ENCODE data around the gene PRPF6. TPM values are rescaled to one million over a fixed set of nuclear protein-coding genes. Genes with fewer than 3 reads are reported as not detected.

Gene PRPF6
- polyA plus RNA-seq, 2 of the 4 experiments (the other 2 are of a cell fraction): 42.8 to 47.2 TPM

DNA sequence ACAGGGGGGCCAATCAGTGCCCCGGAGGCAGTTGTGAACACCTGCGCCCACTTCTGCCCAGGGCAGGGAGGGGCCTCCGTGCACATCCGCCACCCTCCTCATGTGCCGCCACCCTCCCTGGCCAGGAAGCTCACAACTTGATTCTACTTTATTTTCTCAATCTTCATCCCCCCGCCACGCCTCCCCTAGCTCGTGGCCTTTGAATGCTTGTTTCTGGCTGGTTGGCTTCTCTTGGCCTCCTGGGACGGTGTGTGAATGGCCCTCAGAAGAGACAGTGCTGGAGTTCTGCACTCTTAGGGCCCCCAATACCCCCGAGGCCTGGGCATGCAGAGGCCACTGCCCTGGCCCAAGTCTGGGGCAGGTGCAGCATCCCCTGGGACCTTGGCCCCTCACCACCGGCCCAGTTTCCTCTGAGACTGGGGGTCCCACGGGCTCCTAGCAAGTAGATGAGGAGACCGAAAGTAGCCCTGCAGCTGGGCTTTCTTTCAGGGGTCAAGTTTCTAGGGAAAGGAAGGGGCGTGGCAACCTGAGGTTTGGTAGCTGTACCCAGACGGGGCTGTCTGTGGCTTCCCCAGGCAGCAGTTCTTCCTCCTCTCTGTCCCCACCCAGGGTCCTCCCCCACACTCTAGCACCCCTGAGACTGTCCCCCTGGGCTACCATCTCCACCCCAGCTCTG lies 97.1 kb downstream of the PRPF6 start:
- no peak for ATAC-seq
- H3K4me2 ChIP-seq: peak overlapping the region; percentile 100

GRCh38 chr20:64078934-64079272 lies 98.0 kb downstream of the PRPF6 start:
- H3K4me3 ChIP-seq: peak overlapping the region; percentile 89
- no peak for FAIRE-seq
- peak overlapping the region; percentile 93 to 96 for H3K27ac ChIP-seq
- no peak for DNase-seq (ENCODE audit: low read depth in 1 of 2, low spot score in 1 of 2)
- ATAC-seq: no peak
- POLR2A ChIA-PET: no interaction called here
- H3K4me2 ChIP-seq: peak overlapping the region; percentile 100
- 22% methylated on average over 4 of the region's 4 CpGs for WGBS (ENCODE audit: missing lambda C conversion rate)
- no peaks in the 10 kb centered on the region for H3K9me3 ChIP-seq
- CTCF ChIA-PET: interaction anchor here (0.7 to 9.1 kb wide), 6 partner anchors 9 to 59 kb away, joined by 3 to 121 read pairs (median 8); no protein-coding TSS in a partner anchor
- H3K4me1 ChIP-seq: peaks cover 27% of the 10 kb centered on the region
- TF ChIP-seq HEYL (CRISPR knock-in tag; IDR thresholded peaks at IDR 0.05) (no peak), NPAS2 (CRISPR knock-in tag; IDR thresholded peaks at IDR 0.05; ENCODE audit: borderline replicate concordance) (no peak), MAZ (IDR thresholded peaks at IDR 0.05; ENCODE audit: borderline replicate concordance, low read depth, low read length) (no peak), HOXB13 (CRISPR knock-in tag; IDR thresholded peaks at IDR 0.05; ENCODE audit: low read depth) (no peak), RNF2 (IDR thresholded peaks at IDR 0.05; ENCODE audit: borderline replicate concordance, low read depth) (no peak), KDM1A (IDR thresholded peaks at IDR 0.05; ENCODE audit: low read depth) (no peak), E2F6 (IDR thresholded peaks at IDR 0.05; ENCODE audit: borderline replicate concordance, low read depth) (no peak), CTCF (IDR thresholded peaks at IDR 0.05) (no peak), NFE2L2 (conservative IDR thresholded peaks at IDR 0.05; ENCODE audit: low read length) (no peak)
- TF ChIP-seq, protein P1, sequence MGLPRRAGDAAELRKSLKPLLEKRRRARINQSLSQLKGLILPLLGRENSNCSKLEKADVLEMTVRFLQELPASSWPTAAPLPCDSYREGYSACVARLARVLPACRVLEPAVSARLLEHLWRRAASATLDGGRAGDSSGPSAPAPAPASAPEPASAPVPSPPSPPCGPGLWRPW (IDR thresholded peaks at IDR 0.05): no peak
- TF ChIP-seq, protein P2, sequence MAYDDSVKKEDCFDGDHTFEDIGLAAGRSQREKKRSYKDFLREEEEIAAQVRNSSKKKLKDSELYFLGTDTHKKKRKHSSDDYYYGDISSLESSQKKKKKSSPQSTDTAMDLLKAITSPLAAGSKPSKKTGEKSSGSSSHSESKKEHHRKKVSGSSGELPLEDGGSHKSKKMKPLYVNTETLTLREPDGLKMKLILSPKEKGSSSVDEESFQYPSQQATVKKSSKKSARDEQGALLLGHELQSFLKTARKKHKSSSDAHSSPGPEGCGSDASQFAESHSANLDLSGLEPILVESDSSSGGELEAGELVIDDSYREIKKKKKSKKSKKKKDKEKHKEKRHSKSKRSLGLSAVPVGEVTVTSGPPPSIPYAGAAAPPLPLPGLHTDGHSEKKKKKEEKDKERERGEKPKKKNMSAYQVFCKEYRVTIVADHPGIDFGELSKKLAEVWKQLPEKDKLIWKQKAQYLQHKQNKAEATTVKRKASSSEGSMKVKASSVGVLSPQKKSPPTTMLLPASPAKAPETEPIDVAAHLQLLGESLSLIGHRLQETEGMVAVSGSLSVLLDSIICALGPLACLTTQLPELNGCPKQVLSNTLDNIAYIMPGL (CRISPR knock-in tag; IDR thresholded peaks at IDR 0.05; ENCODE audit: borderline replicate concordance): no peak

More for the DNA sequence above, 97.1 kb downstream of the PRPF6 start:
- TF ChIP-seq PBX3 (IDR thresholded peaks at IDR 0.05) (no peak), MAX (IDR thresholded peaks at IDR 0.05) (no peak), PHF8 (IDR thresholded peaks at IDR 0.05; ENCODE audit: borderline replicate concordance, low read depth) (no peak), POLR2A (IDR thresholded peaks at IDR 0.05; ENCODE audit: low read length) (no peak), SMC3 (IDR thresholded peaks at IDR 0.05) (no peak), HEYL (CRISPR knock-in tag; IDR thresholded peaks at IDR 0.05) (no peak), EHMT2 (IDR thresholded peaks at IDR 0.05; ENCODE audit: low read depth) (no peak), RNF2 (IDR thresholded peaks at IDR 0.05; ENCODE audit: borderline replicate concordance, low read depth) (no peak), POLR2AphosphoS2 (conservative IDR thresholded peaks at IDR 0.05; ENCODE audit: low read length) (no peak), RFX5 (IDR thresholded peaks at IDR 0.05) (no peak), TFCP2L1 (CRISPR knock-in tag; IDR thresholded peaks at IDR 0.05) (no peak), NR3C1 (IDR thresholded peaks at IDR 0.05) (no peak), ZSCAN20 (CRISPR knock-in tag; IDR thresholded peaks at IDR 0.05) (no peak), ZC3H11A (IDR thresholded peaks at IDR 0.05) (no peak), BCL3 (IDR thresholded peaks at IDR 0.05) (no peak), CHD4 (IDR thresholded peaks at IDR 0.05; ENCODE audit: borderline replicate concordance) (no peak)
- TF ChIP-seq, protein P1 (IDR thresholded peaks at IDR 0.05): no peak
- POLR2A ChIA-PET: no interaction called here
- WGBS (ENCODE audit: missing lambda C conversion rate): 89% methylated on average over 13 of the region's 15 CpGs
- Histone ChIP-seq H3K9me3 (no peaks in the 10 kb centered on the region), H3K4me1 (peaks cover 25% of the 10 kb centered on the region), H3K4me3 (no peak overlapping the region), H3K27ac (peak overlapping the region; percentile 93 to 96; a peak in 4 of 6 replicates)
- no peak for FAIRE-seq
- CTCF ChIA-PET: interaction anchor here (0.6 to 9.1 kb wide), 6 partner anchors 9 to 43 kb away, joined by 3 to 121 read pairs (median 10); no protein-coding TSS in a partner anchor
- no peak for DNase-seq (ENCODE audit: low read depth in 1 of 2, low spot score in 1 of 2)
